ENCODE data around the gene KIF1A. TPM values are rescaled to one million over a fixed set of nuclear protein-coding genes. Genes with fewer than 3 reads are reported as not detected.

The KIF1A gene, protein sequence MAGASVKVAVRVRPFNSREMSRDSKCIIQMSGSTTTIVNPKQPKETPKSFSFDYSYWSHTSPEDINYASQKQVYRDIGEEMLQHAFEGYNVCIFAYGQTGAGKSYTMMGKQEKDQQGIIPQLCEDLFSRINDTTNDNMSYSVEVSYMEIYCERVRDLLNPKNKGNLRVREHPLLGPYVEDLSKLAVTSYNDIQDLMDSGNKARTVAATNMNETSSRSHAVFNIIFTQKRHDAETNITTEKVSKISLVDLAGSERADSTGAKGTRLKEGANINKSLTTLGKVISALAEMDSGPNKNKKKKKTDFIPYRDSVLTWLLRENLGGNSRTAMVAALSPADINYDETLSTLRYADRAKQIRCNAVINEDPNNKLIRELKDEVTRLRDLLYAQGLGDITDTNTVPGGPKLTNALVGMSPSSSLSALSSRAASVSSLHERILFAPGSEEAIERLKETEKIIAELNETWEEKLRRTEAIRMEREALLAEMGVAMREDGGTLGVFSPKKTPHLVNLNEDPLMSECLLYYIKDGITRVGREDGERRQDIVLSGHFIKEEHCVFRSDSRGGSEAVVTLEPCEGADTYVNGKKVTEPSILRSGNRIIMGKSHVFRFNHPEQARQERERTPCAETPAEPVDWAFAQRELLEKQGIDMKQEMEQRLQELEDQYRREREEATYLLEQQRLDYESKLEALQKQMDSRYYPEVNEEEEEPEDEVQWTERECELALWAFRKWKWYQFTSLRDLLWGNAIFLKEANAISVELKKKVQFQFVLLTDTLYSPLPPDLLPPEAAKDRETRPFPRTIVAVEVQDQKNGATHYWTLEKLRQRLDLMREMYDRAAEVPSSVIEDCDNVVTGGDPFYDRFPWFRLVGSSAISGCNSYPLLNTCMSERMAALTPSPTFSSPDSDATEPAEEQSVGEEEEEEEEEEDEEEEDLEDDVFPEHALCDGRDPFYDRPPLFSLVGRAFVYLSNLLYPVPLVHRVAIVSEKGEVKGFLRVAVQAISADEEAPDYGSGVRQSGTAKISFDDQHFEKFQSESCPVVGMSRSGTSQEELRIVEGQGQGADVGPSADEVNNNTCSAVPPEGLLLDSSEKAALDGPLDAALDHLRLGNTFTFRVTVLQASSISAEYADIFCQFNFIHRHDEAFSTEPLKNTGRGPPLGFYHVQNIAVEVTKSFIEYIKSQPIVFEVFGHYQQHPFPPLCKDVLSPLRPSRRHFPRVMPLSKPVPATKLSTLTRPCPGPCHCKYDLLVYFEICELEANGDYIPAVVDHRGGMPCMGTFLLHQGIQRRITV (N-terminal part only)
- 1 to 10 TPM; 1.2 to 6.9 (median 4.1) TPM for total RNA-seq

DNA sequence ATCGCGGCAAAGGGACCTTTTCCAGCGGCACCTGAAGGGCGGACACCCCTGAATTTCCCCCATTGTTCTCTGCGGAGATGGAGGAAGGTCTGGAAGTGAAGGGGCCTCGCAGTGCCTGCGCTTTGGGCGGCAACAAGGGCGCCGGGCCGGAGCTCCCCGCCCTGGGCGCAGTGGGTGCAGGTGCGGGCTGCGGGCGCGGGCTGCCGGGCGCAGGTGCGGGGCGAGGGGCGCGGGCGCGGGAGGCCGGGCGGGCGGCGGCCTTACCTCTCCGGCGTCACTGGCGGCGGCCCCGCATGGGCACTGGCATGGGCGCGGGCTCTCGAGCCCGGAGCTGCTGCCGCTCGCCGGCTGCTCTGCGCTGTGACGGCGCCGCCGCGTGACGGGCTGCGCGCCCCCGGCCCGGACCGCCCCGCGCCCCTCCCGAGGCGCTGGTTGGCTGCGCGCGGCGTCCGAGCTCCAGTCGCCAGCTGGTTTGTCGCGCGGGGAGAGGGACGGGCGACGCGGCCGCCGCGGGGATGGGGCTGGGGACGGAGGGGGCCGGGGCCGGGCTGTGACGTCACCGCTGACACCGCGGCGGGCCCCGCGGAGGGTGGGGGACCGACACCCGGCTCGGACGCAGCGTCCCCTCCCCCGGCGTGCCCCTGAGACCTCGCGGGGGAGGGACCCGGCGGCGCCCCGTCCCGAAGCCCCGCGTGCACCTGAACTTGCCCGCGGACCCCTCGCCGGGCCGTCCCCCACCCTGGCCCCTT is at the start of gene KIF1A:
KIF1A (minus strand) TSS at position 362 of the 749 bp plus-strand sequence. CDS start 22,467 bp downstream, outside the sequence.
- Histone ChIP-seq H3K4me3 (replicated peaks in 1 of 3) (peak within 1 kb of the TSS in 1 of 3 donors; percentile 17), H3K36me3 (no peaks in the 10 kb centered on the region), H3K27me3 (peaks cover 12% of the 10 kb centered on the region), H3K4me1 (peaks cover 6 to 22% of the 10 kb centered on the region in 2 donors), H3K27ac (no peak within 1 kb of the TSS), H3K9me3 (no peaks in the 10 kb centered on the region)
- no peak for DNase-seq
- TF ChIP-seq POLR2A (IDR thresholded peaks at IDR 0.05): no peak
- TF ChIP-seq, protein P1, sequence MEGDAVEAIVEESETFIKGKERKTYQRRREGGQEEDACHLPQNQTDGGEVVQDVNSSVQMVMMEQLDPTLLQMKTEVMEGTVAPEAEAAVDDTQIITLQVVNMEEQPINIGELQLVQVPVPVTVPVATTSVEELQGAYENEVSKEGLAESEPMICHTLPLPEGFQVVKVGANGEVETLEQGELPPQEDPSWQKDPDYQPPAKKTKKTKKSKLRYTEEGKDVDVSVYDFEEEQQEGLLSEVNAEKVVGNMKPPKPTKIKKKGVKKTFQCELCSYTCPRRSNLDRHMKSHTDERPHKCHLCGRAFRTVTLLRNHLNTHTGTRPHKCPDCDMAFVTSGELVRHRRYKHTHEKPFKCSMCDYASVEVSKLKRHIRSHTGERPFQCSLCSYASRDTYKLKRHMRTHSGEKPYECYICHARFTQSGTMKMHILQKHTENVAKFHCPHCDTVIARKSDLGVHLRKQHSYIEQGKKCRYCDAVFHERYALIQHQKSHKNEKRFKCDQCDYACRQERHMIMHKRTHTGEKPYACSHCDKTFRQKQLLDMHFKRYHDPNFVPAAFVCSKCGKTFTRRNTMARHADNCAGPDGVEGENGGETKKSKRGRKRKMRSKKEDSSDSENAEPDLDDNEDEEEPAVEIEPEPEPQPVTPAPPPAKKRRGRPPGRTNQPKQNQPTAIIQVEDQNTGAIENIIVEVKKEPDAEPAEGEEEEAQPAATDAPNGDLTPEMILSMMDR (IDR thresholded peaks at IDR 0.05): no peak
- intact Hi-C loops (cut with DNase I): no loop called here
- 0% methylated on average over 7 of the region's 104 CpGs; no CpG with 5 or more reads in 1 of the 2 donors for WGBS, 2 donors

DNA sequence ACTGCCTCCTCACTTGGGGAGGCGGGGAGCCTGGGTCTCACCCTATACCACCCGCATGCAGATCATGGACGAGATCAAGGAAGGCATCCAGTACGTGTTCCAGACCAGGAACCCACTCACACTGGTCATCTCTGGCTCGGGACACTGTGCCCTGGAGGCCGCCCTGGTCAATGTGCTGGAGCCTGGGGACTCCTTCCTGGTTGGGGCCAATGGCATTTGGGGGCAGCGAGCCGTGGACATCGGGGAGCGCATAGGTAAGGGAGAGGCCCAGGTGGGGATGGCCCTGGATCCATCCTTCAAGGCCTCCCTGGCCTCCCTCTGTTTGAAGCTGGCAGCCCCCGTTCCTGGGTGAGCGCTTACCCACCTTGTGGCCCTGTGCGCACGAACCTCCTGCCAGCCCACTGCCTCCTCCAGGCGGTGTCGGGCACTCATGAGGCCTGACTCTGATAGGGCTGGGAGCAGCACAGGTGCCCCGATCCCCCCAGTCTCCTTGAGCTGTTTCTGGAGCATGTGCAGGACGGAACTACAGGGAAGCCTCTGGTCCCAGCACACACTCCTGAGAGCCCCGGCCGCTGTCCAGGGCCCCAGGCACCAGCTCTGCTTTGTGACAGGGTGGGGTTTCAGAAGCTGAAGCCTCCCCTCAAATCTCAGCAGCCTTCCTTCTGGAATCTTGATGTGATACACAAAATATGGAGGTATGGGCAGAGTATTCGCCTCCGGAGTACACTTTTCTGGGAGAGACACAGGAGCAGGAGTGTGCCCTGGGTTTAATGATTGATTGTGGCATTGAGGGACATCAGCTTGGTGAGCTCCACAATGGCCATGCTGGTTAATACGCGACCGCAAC is 49.3 kb upstream of the KIF1A start:
- WGBS, 2 donors: 95 to 97% methylated on average over 18 to 25 of the region's 25 CpGs
- Histone ChIP-seq H3K4me3 (replicated peaks in 1 of 3) (no peak overlapping the region), H3K36me3 (no peaks in the 10 kb centered on the region), H3K4me1 (no peaks in the 10 kb centered on the region), H3K27me3 (no peaks in the 10 kb centered on the region), H3K27ac (no peak overlapping the region), H3K9me3 (no peaks in the 10 kb centered on the region)
- DNase-seq: no peak
- TF ChIP-seq, protein P1 (IDR thresholded peaks at IDR 0.05): no peak
- no peak for TF ChIP-seq POLR2A (IDR thresholded peaks at IDR 0.05)
- intact Hi-C loops (cut with DNase I): no loop called here

DNA sequence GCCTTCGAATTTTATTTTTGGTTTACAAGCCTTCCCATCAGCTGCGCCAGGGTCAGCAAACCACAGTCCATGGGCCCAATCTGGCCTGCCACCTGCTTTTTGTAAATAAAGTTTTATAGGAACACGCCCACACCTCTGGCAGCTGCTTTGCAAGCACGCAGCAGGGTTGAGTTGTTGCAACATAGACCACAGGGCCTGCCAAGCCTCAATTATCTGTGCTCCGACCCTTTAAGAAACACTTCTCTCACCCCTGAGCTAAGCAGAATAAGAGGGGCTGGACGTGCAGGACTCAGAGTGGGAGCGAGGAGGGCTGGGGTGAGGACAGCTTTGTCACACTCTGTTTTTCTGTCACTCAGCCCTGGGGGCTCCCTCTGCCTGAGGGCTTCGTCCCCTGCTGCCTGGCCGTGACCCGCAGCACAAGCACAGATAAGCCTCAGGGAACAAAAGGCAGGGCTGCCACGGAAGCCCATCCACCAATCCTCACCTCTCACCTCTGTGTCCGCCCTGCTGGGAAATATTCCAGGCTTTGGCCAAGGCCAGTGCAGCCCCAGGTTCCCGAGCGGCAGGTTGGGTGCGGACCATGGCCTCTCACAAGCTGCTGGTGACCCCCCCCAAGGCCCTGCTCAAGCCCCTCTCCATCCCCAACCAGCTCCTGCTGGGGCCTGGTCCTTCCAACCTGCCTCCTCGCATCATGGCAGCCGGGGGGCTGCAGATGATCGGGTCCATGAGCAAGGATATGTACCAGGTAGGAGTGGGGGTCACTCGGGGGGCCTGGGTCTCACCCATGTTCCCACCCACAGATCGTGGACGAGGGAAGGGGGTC is 48.5 kb upstream of the KIF1A start, which contains the start of gene AGXT:
AGXT (plus strand) TSS at position 539 of the 823 bp plus-strand sequence; CDS start at position 581, 42 bp downstream.
- H3K4me1 ChIP-seq: no peaks in the 10 kb centered on the region
- H3K9me3 ChIP-seq: no peaks in the 10 kb centered on the region
- WGBS, 2 donors: 76 to 86% methylated on average over 12 to 21 of the region's 21 CpGs
- intact Hi-C loops (cut with DNase I): no loop called here
- H3K4me3 ChIP-seq (replicated peaks in 1 of 3): no peak within 1 kb of the TSS
- TF ChIP-seq POLR2A (IDR thresholded peaks at IDR 0.05): no peak
- TF ChIP-seq, protein P1 (IDR thresholded peaks at IDR 0.05): no peak
- H3K27ac ChIP-seq: no peak within 1 kb of the TSS
- no peaks in the 10 kb centered on the region for H3K36me3 ChIP-seq
- H3K27me3 ChIP-seq: no peaks in the 10 kb centered on the region
- DNase-seq: no peak
